Left renal cortex interstitium (tissue), 4 donors: ENCODE results near the gene STON2. TPM values are rescaled to one million over a fixed set of nuclear protein-coding genes. Genes with fewer than 3 reads are reported as not detected.

Source experiments
- DNase-seq, 4 donors: peaks; one replicate each; pipeline ENCODE4 v3.0.0-alpha.2; 2013; ENCODE audit warnings: low read depth in 4 of 4, low spot score in 2 of 4, missing footprints in 1 of 4
- polyA plus RNA-seq, 4 donors: library from polyadenylated mRNA; unstranded; fragments of 120-200 nt; gene quantifications; one replicate each; pipeline ENCODE4 v1.2.1, GENCODE V29; 2013; ENCODE audit not compliant: insufficient read length in 4 of 4

Gene STON2
- polyA plus RNA-seq, 4 donors: 33.3 to 63.4 (median 42.2) TPM

- no peak for DNase-seq
These were observed 63.1 kb downstream of the STON2 start for GRCh38 chr14:81337073-81337472.

GRCh38 chr14:81336009-81336408, 64.1 kb downstream of the STON2 start:
- DNase-seq: no peak

- DNase-seq: no peak
These were observed 67.4 kb downstream of the STON2 start for GRCh38 chr14:81332725-81333124.

GRCh38 chr14:81331229-81332021, 68.7 kb downstream of the STON2 start:
- DNase-seq: no peak

- DNase-seq: no peak
These were observed 69.5 kb downstream of the STON2 start for GRCh38 chr14:81330619-81331122.

GRCh38 chr14:81329640-81330381, 70.3 kb downstream of the STON2 start:
- DNase-seq: no peak

GRCh38 chr14:81326451-81326850, 73.7 kb downstream of the STON2 start:
- DNase-seq: no peak

- no peak for DNase-seq
These were observed 76.1 kb downstream of the STON2 start for GRCh38 chr14:81324011-81324410.

GRCh38 chr14:81323093-81323492, 77.0 kb downstream of the STON2 start:
- DNase-seq: no peak

- DNase-seq: no peak
These were observed 80.2 kb downstream of the STON2 start for GRCh38 chr14:81319946-81320345.

GRCh38 chr14:81319314-81319713, 80.8 kb downstream of the STON2 start:
- no peak for DNase-seq

GRCh38 chr14:81315341-81315740, 84.8 kb downstream of the STON2 start:
- DNase-seq: no peak

GRCh38 chr14:81314443-81315175, 85.5 kb downstream of the STON2 start:
- DNase-seq: no peak

- DNase-seq: no peak
These were observed 86.2 kb downstream of the STON2 start for GRCh38 chr14:81313775-81314429.

GRCh38 chr14:81313200-81313599, 86.9 kb downstream of the STON2 start:
- DNase-seq: no peak

GRCh38 chr14:81312289-81312876, 87.7 kb downstream of the STON2 start:
- DNase-seq: no peak

- DNase-seq: no peak
These were observed 88.3 kb downstream of the STON2 start for GRCh38 chr14:81311778-81312177.

GRCh38 chr14:81311141-81311540, 89.0 kb downstream of the STON2 start:
- no peak for DNase-seq

- DNase-seq: no peak
These were observed 89.5 kb downstream of the STON2 start for GRCh38 chr14:81310606-81311005.

- no peak for DNase-seq
These were observed 90.6 kb downstream of the STON2 start for GRCh38 chr14:81309511-81309910.
